GM10266 (cell line): ENCODE measurements around the gene SCUBE1.

Source experiments
- DNase-seq: peaks from one replicate; pipeline ENCODE4 v3.0.0; 2012; ENCODE audit errors: extremely low spot score
- TF ChIP-seq, protein P1 (sequence below): IDR thresholded peaks from 2 replicates; pipeline ENCODE4 v1.5.1; 2012; ENCODE audit warnings: mild to moderate bottlenecking, low read depth; ENCODE audit not compliant: control insufficient read depth, insufficient read depth; ENCODE audit errors: missing control alignments

The SCUBE1 gene

GRCh38 chr22:43263645-43264514, 79.3 kb downstream of the SCUBE1 start:
- TF ChIP-seq, protein P1, sequence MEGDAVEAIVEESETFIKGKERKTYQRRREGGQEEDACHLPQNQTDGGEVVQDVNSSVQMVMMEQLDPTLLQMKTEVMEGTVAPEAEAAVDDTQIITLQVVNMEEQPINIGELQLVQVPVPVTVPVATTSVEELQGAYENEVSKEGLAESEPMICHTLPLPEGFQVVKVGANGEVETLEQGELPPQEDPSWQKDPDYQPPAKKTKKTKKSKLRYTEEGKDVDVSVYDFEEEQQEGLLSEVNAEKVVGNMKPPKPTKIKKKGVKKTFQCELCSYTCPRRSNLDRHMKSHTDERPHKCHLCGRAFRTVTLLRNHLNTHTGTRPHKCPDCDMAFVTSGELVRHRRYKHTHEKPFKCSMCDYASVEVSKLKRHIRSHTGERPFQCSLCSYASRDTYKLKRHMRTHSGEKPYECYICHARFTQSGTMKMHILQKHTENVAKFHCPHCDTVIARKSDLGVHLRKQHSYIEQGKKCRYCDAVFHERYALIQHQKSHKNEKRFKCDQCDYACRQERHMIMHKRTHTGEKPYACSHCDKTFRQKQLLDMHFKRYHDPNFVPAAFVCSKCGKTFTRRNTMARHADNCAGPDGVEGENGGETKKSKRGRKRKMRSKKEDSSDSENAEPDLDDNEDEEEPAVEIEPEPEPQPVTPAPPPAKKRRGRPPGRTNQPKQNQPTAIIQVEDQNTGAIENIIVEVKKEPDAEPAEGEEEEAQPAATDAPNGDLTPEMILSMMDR = no peak
- peak; percentile 88 for DNase-seq

- peak; percentile 50 for DNase-seq
- TF ChIP-seq, protein P1 = no peak
Measured at GRCh38 chr22:43262990-43263644, 80.1 kb downstream of the SCUBE1 start.

DNA sequence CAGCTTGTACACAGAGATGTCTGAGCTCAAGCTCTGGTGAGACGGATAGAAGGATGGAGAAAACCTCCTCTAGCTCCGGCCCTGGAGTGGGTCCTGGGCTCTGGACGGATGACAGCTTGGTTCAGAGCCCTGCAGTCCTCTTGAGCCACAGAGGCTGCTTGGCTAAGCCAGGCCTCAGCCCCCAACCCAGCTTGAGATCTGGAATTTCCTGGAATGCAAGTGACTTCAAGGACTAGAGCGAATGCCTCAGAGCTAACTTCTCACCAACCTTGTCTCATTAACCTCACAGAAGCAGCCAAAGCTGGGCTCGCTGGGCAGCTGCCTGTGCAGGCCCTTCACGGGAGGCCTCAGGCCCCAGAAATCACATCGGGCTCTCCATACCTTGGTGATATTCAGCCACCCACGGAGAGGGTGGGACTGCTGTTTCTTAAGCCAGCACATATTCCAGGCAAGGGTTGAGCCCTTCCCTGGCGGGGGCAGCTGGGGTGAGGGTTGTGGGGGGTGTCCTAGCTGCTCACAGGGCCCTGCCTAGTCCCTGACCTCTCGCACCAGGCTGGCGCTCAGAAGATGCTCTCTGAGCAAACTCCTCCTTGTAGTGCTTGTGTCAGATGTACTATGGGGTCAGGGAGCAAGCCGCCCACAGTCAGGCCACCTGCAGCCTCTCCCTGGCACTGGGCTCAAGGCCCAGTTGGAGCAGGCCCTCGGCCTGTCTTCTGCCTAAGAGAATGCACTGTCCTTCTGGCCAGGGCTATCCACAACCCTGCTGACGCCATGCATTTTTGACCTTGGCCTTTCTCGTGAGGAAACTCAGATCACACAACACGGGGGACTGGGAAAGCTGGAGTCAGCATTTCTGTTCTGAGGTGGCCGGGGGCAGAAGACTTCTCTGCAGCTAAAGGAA, 82.6 kb downstream of the SCUBE1 start:
- TF ChIP-seq, protein P1 = no peak
- DNase-seq = no peak

- TF ChIP-seq, protein P1 = no peak
- no peak for DNase-seq
Measured at GRCh38 chr22:43257961-43258360, 85.2 kb downstream of the SCUBE1 start.

DNA sequence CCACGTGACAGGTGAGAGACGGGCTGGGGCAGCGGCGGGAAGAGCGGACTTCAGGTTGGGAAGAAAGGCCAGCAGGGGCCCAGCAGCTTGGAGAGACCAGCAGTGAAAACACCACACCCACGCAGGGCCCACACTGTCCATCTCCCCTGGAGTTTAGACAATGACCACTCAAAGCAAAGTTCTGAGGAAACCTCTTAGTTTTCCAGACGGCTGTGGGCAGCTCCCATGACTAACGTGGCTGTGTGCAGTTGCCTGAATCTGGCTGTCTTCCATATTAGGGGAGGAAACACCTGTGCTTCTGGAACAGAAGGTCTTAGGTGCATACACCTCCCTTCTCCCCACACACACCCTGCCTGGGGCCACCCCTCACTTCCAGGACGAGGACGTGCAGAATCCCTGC, 85.6 kb downstream of the SCUBE1 start:
- no peak for DNase-seq

GRCh38 chr22:43256976-43257545, 86.1 kb downstream of the SCUBE1 start:
- TF ChIP-seq, protein P1 = no peak
- DNase-seq = no peak

More for the DNA sequence above, 85.6 kb downstream of the SCUBE1 start:
- TF ChIP-seq, protein P1 = no peak
